ENCODE results near the gene RMND5A.

- TF ChIP-seq CTCF (IDR thresholded peaks at IDR 0.05 in 8 of 11, conservative IDR thresholded peaks at IDR 0.05 in 3 of 11) (no peak), POLR2A (IDR thresholded peaks at IDR 0.05) (no peak), POLR2AphosphoS5 (IDR thresholded peaks at IDR 0.05) (no peak)
Measured at GRCh38 chr2:86775338-86775737, 55.2 kb downstream of the RMND5A start.
